GM18870 (cell line): ENCODE data around the gene TCERG1L.
"Not testable (repeated sequence)": the region's sequence is repeated elsewhere in the genome, so short reads cannot be mapped to it uniquely, and the experiment has no call there.

Experiments
- ATAC-seq: cut with Tn5 transposase; IDR thresholded peaks from one replicate; pipeline ENCODE4 v1.9.1; 2021; ENCODE audit warnings: moderate library complexity; ENCODE audit not compliant: unreplicated experiment

TCERG1L gene

DNA sequence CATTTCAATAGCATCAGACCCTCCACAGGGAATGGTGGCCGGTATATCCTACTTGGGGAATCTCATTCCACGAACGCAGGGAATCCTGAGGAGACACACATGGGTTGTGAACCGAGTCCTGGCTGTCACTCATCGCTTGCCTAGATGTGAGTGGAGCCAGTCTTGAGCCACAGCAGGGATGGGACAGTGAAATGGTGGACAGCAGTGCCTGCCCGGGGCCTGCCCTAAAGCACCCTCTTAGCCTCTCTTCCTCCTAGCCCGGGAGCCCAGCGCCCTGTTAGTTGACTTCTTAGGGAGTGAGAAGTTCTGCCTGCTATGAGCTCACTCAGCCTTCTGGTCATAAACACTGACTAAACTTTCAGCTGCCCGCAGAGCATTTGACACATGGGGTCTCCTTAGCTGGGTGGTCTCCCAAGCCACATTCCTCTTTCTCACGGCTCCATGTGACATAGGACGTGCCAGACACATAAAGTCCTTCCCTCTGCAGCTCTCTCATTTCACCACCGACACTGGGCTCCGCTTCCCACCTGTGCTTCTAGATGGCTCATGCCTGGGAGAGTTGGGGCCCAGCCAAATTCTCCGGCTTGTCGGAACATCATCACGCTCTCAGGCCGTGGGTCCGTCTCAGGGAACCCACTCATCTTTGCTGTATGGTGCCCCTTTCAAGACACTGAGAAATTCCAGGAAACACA lies 60.9 kb downstream of the TCERG1L start:
- no peak for ATAC-seq

DNA sequence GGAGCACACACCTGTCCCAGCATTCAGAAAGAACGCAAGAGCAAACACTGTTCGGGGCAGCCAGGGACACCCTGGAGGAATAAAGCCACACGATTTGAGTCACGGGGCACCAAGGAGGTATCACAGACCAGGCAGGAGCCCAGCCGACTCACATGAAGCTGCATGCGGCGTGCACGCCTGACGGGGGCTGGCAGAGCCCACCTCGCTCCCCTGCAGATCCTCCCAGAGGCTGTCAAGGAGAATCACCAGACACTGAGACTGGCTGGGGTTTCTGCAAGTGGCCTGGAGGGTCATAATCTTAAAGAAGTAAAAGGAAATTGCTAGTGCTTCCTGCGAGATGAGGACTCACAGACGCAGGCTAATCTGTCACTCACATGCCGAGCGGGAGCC lies 61.6 kb downstream of the TCERG1L start:
- no peak for ATAC-seq

DNA sequence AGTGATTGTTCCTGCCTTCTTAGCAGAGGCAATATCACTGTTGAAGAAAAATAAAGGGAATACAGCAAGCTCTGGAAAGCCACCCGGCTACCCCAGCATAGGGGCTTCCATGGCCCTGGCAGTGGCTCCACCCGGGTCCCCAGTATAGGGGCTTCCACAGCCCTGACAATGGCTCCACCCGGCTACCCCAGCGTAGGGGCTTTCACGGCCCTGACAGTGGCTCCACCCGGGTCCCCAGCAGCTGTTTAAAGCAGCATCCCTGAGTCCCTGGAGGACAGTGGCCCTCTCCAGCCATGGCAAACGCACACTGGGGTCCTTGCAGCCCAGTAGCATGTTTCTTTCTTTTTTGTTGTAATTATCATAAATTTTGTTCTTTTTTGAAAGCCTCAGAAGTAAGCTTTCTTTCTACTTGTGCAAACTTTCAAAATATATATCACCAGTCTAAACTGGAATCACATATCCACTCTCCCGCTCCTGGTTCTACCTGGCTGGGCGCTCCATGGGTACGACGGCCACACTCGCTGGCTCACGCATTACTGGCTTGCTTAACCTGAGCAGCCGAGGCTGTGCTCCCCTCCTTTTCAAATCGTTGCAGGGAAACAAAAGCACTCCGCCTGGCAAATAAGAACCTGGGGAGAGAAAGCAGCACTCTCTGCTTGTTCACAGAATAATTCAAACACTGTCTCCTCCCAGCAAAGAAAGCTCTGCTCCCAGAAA lies 62.1 kb downstream of the TCERG1L start:
- ATAC-seq = no peak

DNA sequence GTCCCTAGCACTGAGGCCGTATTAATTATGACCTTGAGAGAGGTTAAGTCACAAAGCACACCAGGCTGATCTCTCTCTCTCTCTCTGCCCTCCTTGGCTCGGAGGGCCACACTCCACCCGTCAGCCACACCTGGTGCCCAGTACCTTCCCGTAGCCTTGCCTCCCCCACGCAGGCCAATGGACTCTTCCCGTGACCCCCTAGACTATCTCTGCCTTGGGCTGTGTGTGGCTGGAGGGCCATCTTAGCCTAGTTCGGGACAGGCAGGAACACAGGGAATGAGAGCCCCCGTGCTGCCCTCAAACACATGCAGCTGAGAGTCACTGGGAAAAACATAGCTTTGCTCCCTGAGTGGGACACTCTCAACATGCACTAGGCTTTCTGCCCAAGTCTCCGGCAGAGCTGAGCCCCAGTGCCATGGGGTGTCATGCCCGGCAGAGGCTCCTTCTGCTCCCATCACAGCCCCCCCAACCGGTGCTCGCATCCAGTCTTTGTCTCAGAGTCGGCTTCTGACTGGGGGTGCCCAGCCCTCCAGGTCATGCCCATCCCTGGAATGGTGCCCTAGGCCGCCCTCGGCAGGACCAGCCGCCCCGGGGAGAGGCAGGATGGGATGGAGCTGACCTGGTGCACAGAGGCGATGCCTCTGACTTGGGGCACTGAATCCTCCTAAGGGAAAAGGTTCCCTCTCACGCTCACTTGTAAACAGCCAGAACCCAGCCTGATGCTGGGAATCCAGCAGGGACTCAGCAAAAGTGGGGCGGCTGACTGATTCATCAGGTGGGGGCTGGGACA lies 63.0 kb downstream of the TCERG1L start:
- ATAC-seq = no peak

DNA sequence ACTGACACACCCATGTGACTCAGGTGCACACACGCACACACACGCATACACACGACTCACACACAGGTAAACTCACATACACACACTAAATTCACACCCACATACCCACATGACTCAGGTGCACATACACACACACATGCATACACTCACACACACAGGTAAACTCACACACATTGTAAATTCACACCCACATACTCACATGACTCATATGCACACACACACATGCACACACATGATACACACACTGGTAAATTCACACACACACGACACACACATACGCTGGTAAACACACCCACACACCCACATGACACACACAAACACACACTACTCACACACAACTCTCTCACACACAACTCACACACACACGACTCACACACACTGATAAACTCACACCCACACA lies 63.6 kb downstream of the TCERG1L start:
- ATAC-seq = no peak

DNA sequence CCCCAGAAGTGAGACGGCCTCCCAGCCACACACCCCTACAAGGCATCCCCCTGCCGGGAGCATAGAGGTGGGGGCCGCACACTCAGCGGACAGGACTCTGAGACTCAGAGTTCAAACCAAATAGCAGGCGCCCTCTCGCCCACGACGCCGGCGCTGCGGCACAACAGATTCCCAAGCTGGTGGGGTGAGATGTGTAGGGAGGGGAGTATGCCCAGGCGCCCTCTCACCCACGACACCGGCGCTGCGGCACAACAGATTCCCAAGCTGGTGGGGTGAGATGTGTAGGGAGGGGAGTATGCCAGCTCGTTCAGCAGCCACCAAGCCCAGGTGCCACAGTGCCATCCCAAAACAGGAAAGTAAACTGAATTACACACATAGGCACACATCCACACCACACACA lies 64.7 kb downstream of the TCERG1L start:
- no peak for ATAC-seq

DNA sequence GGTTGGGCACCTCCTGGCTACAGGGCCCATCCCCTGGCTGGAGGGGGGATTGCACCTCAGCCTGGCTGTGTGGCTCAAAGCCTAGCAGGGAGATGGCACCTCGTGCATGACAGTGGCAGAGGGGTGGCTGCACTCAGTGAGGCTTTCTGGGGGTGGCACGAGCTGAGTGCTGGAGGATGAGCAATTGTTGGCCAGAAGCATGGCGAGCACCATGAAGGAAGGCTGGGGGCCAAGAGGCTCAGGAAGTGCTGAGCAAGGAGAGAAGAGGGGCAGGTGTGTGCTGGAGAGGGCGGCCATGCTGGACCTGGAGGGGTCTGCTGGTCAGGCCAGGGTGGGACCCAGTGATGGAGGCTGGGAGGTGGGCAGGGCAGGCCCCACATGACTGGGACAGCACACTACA lies 65.4 kb downstream of the TCERG1L start:
- no peak for ATAC-seq

DNA sequence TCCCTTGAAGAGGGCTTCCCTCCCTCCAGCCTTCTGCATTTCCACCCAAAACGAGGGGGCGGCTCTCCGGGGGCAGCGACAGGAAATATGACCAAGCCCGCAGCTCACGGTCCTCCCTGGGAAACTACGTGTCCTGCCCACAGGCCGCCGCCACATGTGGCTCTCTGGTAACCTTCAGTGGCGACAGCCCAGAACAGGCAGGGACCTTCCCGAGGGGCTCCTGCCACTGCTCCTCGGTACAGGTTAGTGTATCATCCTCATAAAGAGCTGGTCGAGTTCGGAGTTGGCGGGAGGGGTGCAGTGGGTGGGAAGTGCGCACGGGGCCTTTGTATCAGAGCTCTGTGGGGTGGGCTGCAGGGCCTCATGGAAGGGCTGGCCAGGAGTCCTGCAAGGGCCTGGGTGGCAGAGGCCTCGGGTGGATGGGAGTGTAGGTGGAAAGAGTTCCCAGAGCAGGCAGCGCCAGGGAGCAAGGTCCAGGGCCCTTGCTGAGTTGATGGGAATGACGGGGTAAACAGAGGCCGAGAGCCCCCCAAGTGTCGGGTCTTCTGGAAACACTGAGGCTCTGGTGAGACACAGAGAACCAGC lies 66.0 kb downstream of the TCERG1L start:
- ATAC-seq = no peak

DNA sequence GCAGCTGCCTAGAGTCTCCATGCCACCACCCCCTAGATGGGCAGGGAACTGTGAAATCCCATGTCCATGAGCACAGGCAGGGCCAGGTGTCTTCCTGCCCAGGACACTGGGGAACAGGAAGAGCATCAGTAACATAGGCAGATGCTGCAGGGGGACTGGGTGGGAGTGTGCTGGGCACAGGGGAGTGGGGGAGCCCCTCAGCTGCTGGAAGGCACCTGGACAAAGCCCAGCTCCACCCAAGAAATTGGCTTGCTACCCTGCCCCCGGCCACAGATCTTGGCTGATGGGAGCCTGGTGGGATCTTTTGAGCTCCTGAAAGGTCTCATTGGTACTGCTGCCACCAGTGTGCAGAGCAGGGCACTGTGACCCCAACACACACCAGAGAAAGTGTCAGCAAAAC lies 66.7 kb downstream of the TCERG1L start:
- no peak for ATAC-seq

DNA sequence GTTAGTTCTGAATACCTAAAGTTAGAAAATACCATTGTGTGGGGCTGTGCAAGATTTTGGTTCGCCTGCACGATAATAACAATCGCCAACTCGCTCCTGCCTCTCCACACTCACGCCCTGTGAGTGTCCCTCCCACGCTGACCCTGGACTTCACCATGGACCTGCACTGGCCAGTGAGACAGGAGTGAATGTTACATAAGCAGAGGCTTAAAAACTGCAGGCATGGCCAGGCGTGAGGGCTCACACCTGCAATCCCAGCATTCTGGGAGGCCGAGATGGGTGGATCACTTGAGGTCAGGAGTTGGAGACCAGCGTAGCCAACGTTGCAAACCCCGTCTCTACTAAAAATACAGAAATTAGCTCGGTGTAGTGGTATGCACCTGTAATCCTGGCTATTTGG lies 68.4 kb downstream of the TCERG1L start:
- no peak for ATAC-seq

DNA sequence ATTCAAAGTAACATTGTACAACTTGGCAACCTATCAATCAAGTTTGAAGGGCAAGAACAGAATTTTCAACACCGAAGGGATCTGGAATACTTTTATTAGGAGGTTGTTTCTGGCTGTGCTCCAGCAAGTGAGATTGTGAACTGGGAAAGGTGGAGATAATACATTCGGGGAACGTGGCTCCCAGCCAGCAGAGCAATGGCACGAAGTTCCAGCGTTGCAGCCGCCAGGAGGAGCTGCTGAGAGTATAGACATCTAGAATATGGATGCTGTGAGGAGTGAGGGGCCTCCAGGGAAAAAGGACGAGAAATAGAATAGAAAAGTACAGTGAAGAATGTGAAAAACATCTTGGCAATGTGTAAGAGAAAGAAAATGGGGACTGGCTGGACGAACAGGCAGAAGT lies 69.5 kb downstream of the TCERG1L start:
- no peak for ATAC-seq

DNA sequence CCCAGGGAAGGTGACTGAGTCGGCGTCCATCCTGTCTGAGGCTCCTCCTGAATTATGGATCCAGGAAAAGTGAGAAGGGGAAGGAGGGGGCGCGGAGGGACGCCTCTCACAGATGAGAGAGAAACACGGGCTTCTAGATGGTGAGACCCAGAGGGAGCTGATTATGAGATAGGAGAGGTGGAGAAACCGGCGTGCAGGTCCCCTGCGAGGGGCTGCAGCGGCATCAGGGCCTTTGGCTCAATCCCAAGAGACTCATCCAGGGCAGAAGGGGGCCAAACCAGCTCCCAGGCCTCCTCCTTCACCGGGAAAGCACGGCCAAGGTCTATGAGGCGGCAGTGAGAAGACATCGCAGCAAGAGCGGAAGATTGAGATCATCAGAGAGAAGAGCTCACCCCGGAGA lies 70.8 kb downstream of the TCERG1L start:
- ATAC-seq = no peak

DNA sequence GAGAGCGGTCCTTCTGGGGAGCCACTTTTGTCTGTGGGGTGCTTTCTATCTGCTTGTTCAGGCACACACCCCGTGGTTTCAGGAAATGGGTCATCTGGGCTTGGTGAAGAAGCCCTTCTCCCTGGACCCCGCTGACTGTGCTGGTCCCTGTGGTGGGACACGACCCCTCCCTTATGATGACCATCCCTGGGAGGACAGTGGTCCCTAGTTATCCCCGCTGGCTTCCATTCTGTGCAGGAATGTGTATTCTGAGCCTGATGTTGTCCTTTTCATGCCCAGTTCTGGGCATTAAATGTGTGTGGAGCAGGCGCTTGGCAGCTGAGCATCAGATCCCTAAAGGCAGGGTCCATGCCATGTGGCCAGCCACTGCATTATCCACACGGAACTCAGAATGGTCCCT lies 71.6 kb downstream of the TCERG1L start:
- no peak for ATAC-seq

DNA sequence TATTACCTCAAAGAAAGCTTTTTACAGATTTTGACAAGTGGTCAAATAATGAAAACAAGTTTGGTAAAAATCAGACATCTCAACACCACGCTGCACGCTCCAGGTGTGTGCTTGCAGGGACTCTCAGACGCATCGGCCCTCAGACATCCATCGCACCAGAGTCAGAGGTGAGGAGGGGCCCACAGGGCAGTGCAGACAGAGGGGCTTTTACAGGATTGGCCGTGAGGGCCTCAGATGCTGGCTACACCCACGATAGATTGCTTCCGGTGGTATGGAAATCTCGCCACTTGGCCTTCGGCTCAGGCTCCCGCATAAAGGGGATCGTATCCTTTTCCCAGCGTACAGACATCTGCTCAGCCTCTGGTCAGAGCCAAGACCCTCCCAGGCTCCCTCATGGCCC lies 72.1 kb downstream of the TCERG1L start:
- no peak for ATAC-seq

DNA sequence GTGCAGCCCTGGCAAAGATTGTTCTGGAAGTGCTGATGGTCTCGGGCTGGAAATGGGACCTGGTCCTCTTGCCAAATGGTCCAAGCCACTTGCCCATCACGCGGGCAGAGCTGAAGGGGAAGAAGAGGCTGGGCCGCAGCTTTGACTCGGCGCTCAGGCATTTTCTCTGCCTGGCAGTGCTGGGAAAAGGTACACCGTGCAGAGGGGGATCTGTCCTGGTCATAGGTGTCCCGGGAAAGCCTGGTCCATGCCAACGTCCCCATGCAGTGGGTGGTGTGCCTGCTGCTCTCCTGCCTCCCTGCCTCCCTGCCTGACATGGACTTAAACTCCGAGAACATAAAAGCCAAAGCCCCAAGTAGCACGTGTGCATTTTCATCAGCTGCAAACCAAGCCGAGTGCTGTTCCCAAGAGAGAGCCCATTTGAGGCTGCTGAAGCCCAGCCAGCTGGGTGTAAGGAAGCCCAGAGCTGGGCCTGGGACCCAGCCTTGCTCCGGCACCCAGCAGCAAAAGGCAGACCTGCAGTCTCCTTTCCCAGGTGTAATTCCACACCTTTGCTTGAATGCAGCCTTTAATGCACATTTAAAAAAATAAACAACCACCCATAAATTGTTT lies 72.7 kb downstream of the TCERG1L start:
- no peak for ATAC-seq

DNA sequence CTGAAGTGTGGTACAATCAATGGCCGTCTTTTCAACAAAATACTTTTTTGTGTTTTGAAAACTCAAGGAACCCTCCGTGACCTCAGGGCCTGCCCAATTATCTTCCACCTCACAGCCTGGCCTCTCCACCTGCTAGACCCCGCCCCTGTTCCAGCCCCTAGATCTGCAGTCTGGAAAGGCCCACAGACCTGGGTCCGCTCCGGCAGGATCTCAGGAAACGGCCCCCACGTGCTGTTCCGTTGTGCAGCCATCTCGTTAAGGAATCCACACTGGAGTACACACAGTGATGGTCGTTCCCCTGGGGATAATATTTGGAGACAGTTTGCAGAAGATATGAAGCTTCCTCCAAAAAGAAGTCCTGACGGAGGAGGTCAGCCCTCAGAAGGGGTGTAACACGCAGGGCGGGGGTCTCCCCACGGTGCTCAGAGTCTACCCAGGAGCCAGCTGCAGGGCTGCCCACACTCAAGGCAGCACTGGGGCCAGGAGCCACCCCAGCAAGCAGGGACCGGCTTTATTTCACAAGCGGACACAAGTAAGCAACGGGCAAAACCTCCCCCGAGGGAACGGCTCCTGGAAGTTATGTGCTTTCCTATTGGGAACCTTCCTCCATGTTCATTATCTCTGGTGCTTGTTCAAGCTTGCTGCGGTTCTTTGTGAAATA lies 73.4 kb downstream of the TCERG1L start:
- ATAC-seq = no peak

DNA sequence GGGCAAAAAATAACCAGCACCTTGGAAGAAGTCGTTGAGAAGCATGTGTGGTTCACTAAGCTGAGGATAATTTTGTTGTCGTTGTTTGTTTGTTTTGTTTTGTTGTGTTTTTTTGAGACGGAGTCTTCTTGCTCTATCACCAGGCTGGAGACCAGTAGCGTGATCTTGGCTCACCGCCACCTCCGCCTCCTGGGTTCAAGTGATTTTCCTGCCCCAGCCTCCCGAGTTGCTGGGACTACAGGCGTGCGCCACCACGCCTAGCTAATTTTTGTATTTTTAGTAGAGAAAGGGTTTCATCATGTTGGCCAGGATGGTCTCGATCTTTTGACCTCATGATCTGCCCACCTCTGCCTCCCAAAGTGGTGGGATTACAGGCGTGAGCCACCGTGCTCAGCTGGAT lies 76.9 kb downstream of the TCERG1L start:
- not testable (repeated sequence) for ATAC-seq

DNA sequence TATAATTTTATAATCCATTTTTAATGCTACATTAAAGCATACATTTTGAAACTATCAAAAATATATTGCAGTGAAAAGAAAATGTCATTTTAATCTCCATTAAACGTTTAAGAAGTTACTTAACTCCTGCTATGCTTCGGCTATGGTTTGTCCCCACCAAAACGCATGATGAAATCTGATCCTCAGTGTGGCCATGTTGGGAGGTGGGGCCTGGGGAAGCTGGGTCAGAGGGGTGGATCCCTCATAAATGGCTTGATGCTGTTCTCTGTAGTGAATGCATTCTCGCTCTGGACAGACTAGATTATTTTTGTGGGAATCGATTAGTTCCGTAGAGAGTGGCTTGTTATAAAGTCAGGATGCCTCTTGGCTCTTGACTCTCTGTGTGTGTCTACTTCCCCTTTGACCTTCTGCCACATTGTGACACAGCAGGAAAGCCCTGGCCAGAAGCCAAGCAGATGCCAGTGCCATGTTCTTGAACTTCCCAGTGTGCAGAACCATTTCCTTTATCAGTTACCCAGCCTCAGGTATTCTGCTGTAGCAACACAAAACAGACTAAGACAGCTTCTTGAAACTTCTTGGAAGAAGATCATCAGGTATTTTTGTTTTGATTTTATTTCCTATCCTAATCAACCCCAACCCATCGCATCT lies 77.8 kb downstream of the TCERG1L start:
- no peak for ATAC-seq

DNA sequence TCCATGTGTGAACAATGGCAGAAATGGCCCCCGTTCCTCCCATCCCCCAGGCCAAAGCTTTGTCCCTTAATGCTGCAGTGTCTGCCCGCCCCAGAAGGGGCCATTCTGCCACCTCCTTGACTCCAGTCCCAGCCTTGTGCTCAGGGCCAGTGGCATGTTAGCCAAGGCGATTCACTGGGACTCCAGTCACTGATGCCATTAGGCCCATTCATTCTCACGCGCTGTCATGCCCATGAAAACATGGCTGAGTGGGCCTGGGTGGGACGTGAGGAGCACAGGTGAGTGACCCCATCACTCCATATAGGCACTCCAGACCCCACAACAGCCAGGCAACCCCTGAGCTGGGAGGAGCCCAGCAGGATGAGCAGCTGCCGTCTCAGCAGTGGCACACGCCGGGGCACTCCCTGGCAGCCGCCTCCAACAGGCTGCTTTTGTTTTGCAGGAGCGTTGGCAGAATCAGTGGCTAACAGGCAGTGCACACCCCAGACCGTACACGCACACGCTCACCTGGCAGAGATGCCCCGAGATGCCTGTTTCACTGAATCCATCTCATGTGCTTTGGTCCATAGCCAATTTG lies 79.5 kb downstream of the TCERG1L start:
- ATAC-seq = no peak
